Neural cell (in vitro differentiated cells): ENCODE data around the gene COG6. TPM values are rescaled to one million over a fixed set of nuclear protein-coding genes. Genes with fewer than 3 reads are reported as not detected.

Experiments used
- H2AFZ ChIP-seq: fragments of 200-600, 300-800 bp; sonication (generic), shearing (Covaris generic); 2 replicates; pipeline ENCODE4 v1.6.0; 2014; ENCODE audit warnings: low read depth, mild to moderate bottlenecking, antibody characterized with exemption, low read length, moderate library complexity
- H3F3A ChIP-seq: fragments of 200-600 bp; shearing (Covaris generic); 2 replicates; pipeline ENCODE4 v1.6.1; 2016; ENCODE audit warnings: mild to moderate bottlenecking, moderate library complexity, mixed read lengths, antibody characterized with exemption, low read length; ENCODE audit not compliant: insufficient read depth, poor library complexity, severe bottlenecking
- H3K27ac ChIP-seq: fragments of 200-600, 300-800 bp; sonication (generic), shearing (Covaris generic); 2 replicates; pipeline ENCODE4 v1.5.1; 2014; ENCODE audit warnings: mild to moderate bottlenecking, low read length, moderate library complexity
- H3K27me3 ChIP-seq: fragments of 300-800, 200-600 bp; sonication (generic), shearing (Covaris generic); 2 replicates; pipeline ENCODE4 v1.6.0; 2014; ENCODE audit warnings: mild to moderate bottlenecking, low read depth, low read length, moderate library complexity; ENCODE audit not compliant: insufficient read depth
- H3K36me3 ChIP-seq: fragments of 300-800, 200-600 bp; sonication (generic), shearing (Covaris generic); 2 replicates; pipeline ENCODE4 v1.5.1; 2014; ENCODE audit warnings: mild to moderate bottlenecking, antibody characterized with exemption, low read length, moderate library complexity; ENCODE audit not compliant: insufficient read depth
- H3K4me2 ChIP-seq: fragments of 300-800, 200-600 bp; sonication (generic), shearing (Covaris generic); 2 replicates; pipeline ENCODE4 v1.6.0; 2014; ENCODE audit warnings: mild to moderate bottlenecking, low read length
- H3K4me3 ChIP-seq: fragments of 300-800, 200-600 bp; sonication (generic), shearing (Covaris generic); 2 replicates; pipeline ENCODE4 v1.5.1; 2014; ENCODE audit warnings: mild to moderate bottlenecking, low read length, moderate library complexity
- H3K79me2 ChIP-seq: fragments of 200-600 bp; shearing (Covaris generic); replicated peaks from 2 replicates; pipeline ENCODE4 v1.6.0; 2014; ENCODE audit warnings: mild to moderate bottlenecking, low read length, moderate library complexity; ENCODE audit not compliant: insufficient read depth
- H3K9ac ChIP-seq: fragments of 300-800, 200-600 bp; sonication (generic), shearing (Covaris generic); 2 replicates; pipeline ENCODE4 v1.6.1; 2016; ENCODE audit warnings: mild to moderate bottlenecking, low read length, mixed read lengths
- H3K9me2 ChIP-seq: fragments of 200-600 bp; shearing (Covaris generic); 2 replicates; pipeline ENCODE4 v1.6.1; 2016; ENCODE audit warnings: mild to moderate bottlenecking, low read length, mixed read lengths; ENCODE audit not compliant: insufficient read depth
- H3K9me3 ChIP-seq: fragments of 200-600, 300-800 bp; sonication (generic), shearing (Covaris generic); 2 replicates; pipeline ENCODE4 v1.6.1; 2016; ENCODE audit warnings: mild to moderate bottlenecking, mixed run types, low read length, moderate library complexity, mixed read lengths
- H4K20me1 ChIP-seq: fragments of 200-600 bp; shearing (Covaris generic); 2 replicates; pipeline ENCODE4 v1.6.1; 2016; ENCODE audit warnings: mild to moderate bottlenecking, mixed run types; ENCODE audit not compliant: insufficient read depth
- CTCF ChIP-seq: fragments of 450-650 bp; IDR thresholded peaks from 2 replicates; pipeline ENCODE4 v1.5.1; 2014; ENCODE audit warnings: antibody characterized with exemption, mild to moderate bottlenecking, moderate library complexity; ENCODE audit not compliant: poor library complexity, severe bottlenecking
- EP300 ChIP-seq: fragments of 450-650 bp; conservative IDR thresholded peaks from 2 replicates; pipeline ENCODE4 v1.6.1; 2014; ENCODE audit warnings: antibody characterized with exemption, mild to moderate bottlenecking, moderate library complexity; ENCODE audit not compliant: poor library complexity, severe bottlenecking
- EZH2 ChIP-seq: fragments of 200-600, 300-800 bp; shearing (Covaris generic), sonication (generic); IDR thresholded peaks from 2 replicates; pipeline ENCODE4 v1.6.1; 2014; ENCODE audit warnings: antibody characterized with exemption, low read length, borderline replicate concordance, mild to moderate bottlenecking; ENCODE audit not compliant: insufficient read depth, poor library complexity, severe bottlenecking
- MXI1 ChIP-seq: fragments of 450-650 bp; conservative IDR thresholded peaks from 2 replicates; pipeline ENCODE4 v1.6.1; 2014; ENCODE audit warnings: antibody characterized with exemption, mild to moderate bottlenecking; ENCODE audit not compliant: poor library complexity, severe bottlenecking
- POLR2AphosphoS5 ChIP-seq: IDR thresholded peaks from 2 replicates; pipeline ENCODE4 v1.6.1; 2012
- RAD21 ChIP-seq: fragments of 450-650 bp; conservative IDR thresholded peaks from 2 replicates; pipeline ENCODE4 v1.6.1; 2014; ENCODE audit warnings: antibody characterized with exemption, mild to moderate bottlenecking, moderate library complexity
- REST ChIP-seq: IDR thresholded peaks from 2 replicates; pipeline ENCODE4 v1.6.1; 2012; ENCODE audit warnings: borderline replicate concordance
- SMC3 ChIP-seq: fragments of 450-650 bp; conservative IDR thresholded peaks from 2 replicates; pipeline ENCODE4 v1.6.1; 2014; ENCODE audit warnings: antibody characterized with exemption, mild to moderate bottlenecking, moderate library complexity; ENCODE audit not compliant: poor library complexity
- TAF1 ChIP-seq: IDR thresholded peaks from 2 replicates; pipeline ENCODE4 v1.6.1; 2012; ENCODE audit warnings: low read depth
- polyA plus RNA-seq: library from polyadenylated mRNA; depleted of rRNA; stranded (reverse); fragments of >200 nt; gene quantifications from 2 replicates; pipeline ENCODE4 v1.2.3, GENCODE V29; 2014

Gene COG6
- polyA plus RNA-seq, 1 donor from 2014 or later: 23.1 TPM

- Histone ChIP-seq H3K79me2 (no peaks in the 10 kb centered on the region), H3K4me2 (no peak overlapping the region), H3K9me3 (no peaks in the 10 kb centered on the region), H4K20me1 (no peaks in the 10 kb centered on the region), H3K4me3 (no peak overlapping the region), H3K27me3 (no peaks in the 10 kb centered on the region), H3F3A (no peaks in the 10 kb centered on the region), H3K9ac (no peak overlapping the region), H2AFZ (no peak overlapping the region), H3K27ac (no peak overlapping the region), H3K9me2 (no peaks in the 10 kb centered on the region), H3K36me3 (no peaks in the 10 kb centered on the region)
- TF ChIP-seq CTCF (peak; percentile 30), EP300 (no peak), SMC3 (peak; percentile 22), RAD21 (peak; percentile 31)
These were observed 122.1 kb downstream of the COG6 start for GRCh38 chr13:39777527-39778061.

GRCh38 chr13:39779337-39780265, 124.1 kb downstream of the COG6 start:
- H3K9ac ChIP-seq: no peak overlapping the region
- no peaks in the 10 kb centered on the region for H3K36me3 ChIP-seq
- no peak overlapping the region for H3K4me2 ChIP-seq
- TF ChIP-seq SMC3 (no peak), REST (no peak), TAF1 (no peak), RAD21 (no peak), EP300 (no peak), MXI1 (no peak), CTCF (no peak), EZH2 (no peak), POLR2AphosphoS5 (no peak)
- H3K79me2 ChIP-seq: no peaks in the 10 kb centered on the region
- H3K4me3 ChIP-seq: no peak overlapping the region
- H2AFZ ChIP-seq: no peak overlapping the region
- H3F3A ChIP-seq: no peaks in the 10 kb centered on the region
- no peaks in the 10 kb centered on the region for H3K9me3 ChIP-seq
- H3K27ac ChIP-seq: no peak overlapping the region
- no peaks in the 10 kb centered on the region for H3K9me2 ChIP-seq
- H3K27me3 ChIP-seq: no peaks in the 10 kb centered on the region
- H4K20me1 ChIP-seq: no peaks in the 10 kb centered on the region
